CD4-positive, alpha-beta T cell (primary cell): ENCODE measurements around the gene ITPRIP. TPM values are rescaled to one million over a fixed set of nuclear protein-coding genes. Genes with fewer than 3 reads are reported as not detected.
A peak's percentile ranks its signal among the peaks of the same experiment; 100 is the strongest.

ENCODE experiments used
- ATAC-seq: fragments of 200-7000 bp; cut with Tn5 transposase; one replicate; pipeline ENCODE4 v1.10.0; 2022; ENCODE audit warnings: mild to moderate bottlenecking; ENCODE audit not compliant: poor library complexity
- CTCF ChIA-PET: fragments of 350-600 bp; sonication (Branson Sonifier 250); formaldehyde crosslinking; loops from one replicate; lab custom pipeline; 2021; ENCODE audit warnings: antibody characterized with exemption, inconsistent platforms; lab: Charles Lee
- POLR2A ChIA-PET: fragments of 350-600 bp; sonication (Branson Sonifier 250); formaldehyde crosslinking; loops from one replicate; lab custom pipeline; 2021; ENCODE audit warnings: antibody characterized with exemption, inconsistent platforms; lab: Charles Lee
- DNase-seq, 14 experiments: peaks; one replicate each; pipeline ENCODE4 v3.0.0-alpha.2; 2013 to 2020; ENCODE audit warnings: mixed read lengths in 2 of 14
- H3K27ac ChIP-seq, 2 donors: one replicate each; pipeline versions ENCODE4 v1.5.1 to v1.7.0; 2013; ENCODE audit warnings: low read length in 2 of 2, low read depth in 1 of 2, mild to moderate bottlenecking in 1 of 2
- H3K27me3 ChIP-seq, 2 experiments: 1 replicate in 1 of 2; 2 replicates in 1 of 2; pipeline versions ENCODE4 v1.6.1 to v1.7.0; 2013; ENCODE audit warnings: low read length in 2 of 2, control low read depth in 1 of 2, mild to moderate bottlenecking in 1 of 2, moderate library complexity in 1 of 2; ENCODE audit not compliant: insufficient read depth in 2 of 2, control insufficient read depth in 1 of 2
- H3K36me3 ChIP-seq: one replicate; pipeline ENCODE4 v1.6.1; 2013; ENCODE audit warnings: low read length, control low read depth; ENCODE audit not compliant: insufficient read depth
- H3K4me1 ChIP-seq: one replicate; pipeline ENCODE4 v1.6.1; 2013; ENCODE audit warnings: low read length, control low read depth; ENCODE audit not compliant: insufficient read depth
- H3K4me3 ChIP-seq: one replicate; pipeline ENCODE4 v1.5.1; 2013; ENCODE audit warnings: mild to moderate bottlenecking, low read length, moderate library complexity
- H3K9me3 ChIP-seq, 2 experiments: 1 replicate in 1 of 2; 2 replicates in 1 of 2; pipeline versions ENCODE4 v1.6.1 to v1.7.0; 2013; ENCODE audit warnings: low read length in 2 of 2, mild to moderate bottlenecking in 2 of 2, control low read depth in 1 of 2, moderate library complexity in 1 of 2; ENCODE audit not compliant: control insufficient read depth in 1 of 2, insufficient read depth in 1 of 2
- H3K27ac Mint-ChIP-seq: one replicate; pipeline ENCODE4 v1.8.0; 2020; ENCODE audit warnings: mixed read lengths
- H3K27me3 Mint-ChIP-seq: one replicate; pipeline ENCODE4 v1.8.0; 2021; ENCODE audit warnings: mixed read lengths
- H3K36me3 Mint-ChIP-seq: one replicate; pipeline ENCODE4 v1.8.0; 2021; ENCODE audit warnings: low read depth, mixed read lengths
- H3K4me1 Mint-ChIP-seq: one replicate; pipeline ENCODE4 v1.8.0; 2021; ENCODE audit warnings: low read depth, mixed read lengths
- H3K4me3 Mint-ChIP-seq: one replicate; pipeline ENCODE4 v1.8.0; 2020; ENCODE audit warnings: mild to moderate bottlenecking, mixed read lengths
- H3K9me3 Mint-ChIP-seq: one replicate; pipeline ENCODE4 v1.8.0; 2020; ENCODE audit warnings: mixed read lengths
- intact Hi-C, 2 experiments: fragments of 100-400 bp; cut with DNase I in 1 of 2; cut with micrococcal nuclease in 1 of 2; formaldehyde crosslinking; loops; one replicate each; pipeline versions ENCODE4 v1.15.1 to v1.9.0; 2023 to 2025; cut with DNase I, micrococcal nuclease
- total RNA-seq, 174 experiments: library from RNA in 2 of 174; stranded (reverse) in 2 of 174; gene quantifications; one replicate each; pipeline ENCODE4 v1.2.3 and lab custom pipeline; 2021 to 2026
- TF ChIP-seq, protein P1 (sequence below): fragments of 200-600 bp; IDR thresholded peaks from one replicate; pipeline ENCODE4 v1.8.0; 2022; ENCODE audit warnings: antibody characterized with exemption, mild to moderate bottlenecking

ITPRIP gene
- total RNA-seq, 2 experiments from 2014 or later = 127 to 133 TPM

DNA sequence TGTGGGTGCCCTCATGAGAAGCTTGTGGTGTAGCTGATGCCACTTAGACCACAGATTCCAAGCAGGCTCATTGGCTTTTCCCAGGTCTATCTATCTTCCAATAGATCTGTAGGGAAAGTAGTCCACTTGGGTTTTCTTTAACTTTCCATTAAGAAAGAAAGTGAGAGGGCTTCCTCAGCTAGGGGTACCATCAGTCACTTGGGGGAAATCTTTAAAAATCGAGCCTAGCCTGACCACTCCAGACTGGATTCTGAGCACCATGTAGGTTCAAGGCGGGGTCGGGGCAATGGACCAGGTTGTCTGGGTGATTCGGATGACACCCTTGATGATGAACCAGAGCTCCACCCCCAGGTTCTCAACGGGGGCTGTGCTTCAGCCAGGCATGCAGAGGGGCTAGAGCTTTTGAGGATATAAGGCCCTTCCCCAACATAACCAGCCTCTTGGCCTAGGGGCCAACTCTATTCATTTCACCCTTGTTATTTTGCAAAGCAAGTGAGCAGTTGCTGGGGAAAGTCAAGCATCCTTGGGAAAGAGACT is 27.0 kb downstream of the ITPRIP start:
- CTCF ChIA-PET = interaction anchor here (1.1 to 1.8 kb wide), 3 partner anchors 13 to 42 kb away, joined by 3 to 7 read pairs (median 3); partner anchors contain the start of genes CFAP58 and ITPRIP
- Mint-ChIP-seq H3K4me1 (peaks cover 61% of the 10 kb centered on the region), H3K27ac (peak overlapping the region; percentile 59), H3K36me3 (peaks cover 57% of the 10 kb centered on the region), H3K9me3 (no peaks in the 10 kb centered on the region), H3K27me3 (no peaks in the 10 kb centered on the region), H3K4me3 (no peak overlapping the region)
- peaks cover 52% of the 10 kb centered on the region for H3K4me1 ChIP-seq
- no peaks in the 10 kb centered on the region for H3K27me3 ChIP-seq
- peaks cover 57% of the 10 kb centered on the region for H3K36me3 ChIP-seq
- H3K9me3 ChIP-seq = no peaks in the 10 kb centered on the region
- H3K4me3 ChIP-seq = no peak overlapping the region
- ATAC-seq (no peak), DNase-seq (no peak)
- POLR2A ChIA-PET = interaction anchor here (1.1 to 1.4 kb wide), 2 partner anchors 10 to 27 kb away, joined by 3 to 6 read pairs; partner anchors contain the start of gene ITPRIP
- intact Hi-C loops = no loop called here
- TF ChIP-seq, protein P1, sequence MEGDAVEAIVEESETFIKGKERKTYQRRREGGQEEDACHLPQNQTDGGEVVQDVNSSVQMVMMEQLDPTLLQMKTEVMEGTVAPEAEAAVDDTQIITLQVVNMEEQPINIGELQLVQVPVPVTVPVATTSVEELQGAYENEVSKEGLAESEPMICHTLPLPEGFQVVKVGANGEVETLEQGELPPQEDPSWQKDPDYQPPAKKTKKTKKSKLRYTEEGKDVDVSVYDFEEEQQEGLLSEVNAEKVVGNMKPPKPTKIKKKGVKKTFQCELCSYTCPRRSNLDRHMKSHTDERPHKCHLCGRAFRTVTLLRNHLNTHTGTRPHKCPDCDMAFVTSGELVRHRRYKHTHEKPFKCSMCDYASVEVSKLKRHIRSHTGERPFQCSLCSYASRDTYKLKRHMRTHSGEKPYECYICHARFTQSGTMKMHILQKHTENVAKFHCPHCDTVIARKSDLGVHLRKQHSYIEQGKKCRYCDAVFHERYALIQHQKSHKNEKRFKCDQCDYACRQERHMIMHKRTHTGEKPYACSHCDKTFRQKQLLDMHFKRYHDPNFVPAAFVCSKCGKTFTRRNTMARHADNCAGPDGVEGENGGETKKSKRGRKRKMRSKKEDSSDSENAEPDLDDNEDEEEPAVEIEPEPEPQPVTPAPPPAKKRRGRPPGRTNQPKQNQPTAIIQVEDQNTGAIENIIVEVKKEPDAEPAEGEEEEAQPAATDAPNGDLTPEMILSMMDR = no peak
- H3K27ac ChIP-seq = no peak overlapping the region

DNA sequence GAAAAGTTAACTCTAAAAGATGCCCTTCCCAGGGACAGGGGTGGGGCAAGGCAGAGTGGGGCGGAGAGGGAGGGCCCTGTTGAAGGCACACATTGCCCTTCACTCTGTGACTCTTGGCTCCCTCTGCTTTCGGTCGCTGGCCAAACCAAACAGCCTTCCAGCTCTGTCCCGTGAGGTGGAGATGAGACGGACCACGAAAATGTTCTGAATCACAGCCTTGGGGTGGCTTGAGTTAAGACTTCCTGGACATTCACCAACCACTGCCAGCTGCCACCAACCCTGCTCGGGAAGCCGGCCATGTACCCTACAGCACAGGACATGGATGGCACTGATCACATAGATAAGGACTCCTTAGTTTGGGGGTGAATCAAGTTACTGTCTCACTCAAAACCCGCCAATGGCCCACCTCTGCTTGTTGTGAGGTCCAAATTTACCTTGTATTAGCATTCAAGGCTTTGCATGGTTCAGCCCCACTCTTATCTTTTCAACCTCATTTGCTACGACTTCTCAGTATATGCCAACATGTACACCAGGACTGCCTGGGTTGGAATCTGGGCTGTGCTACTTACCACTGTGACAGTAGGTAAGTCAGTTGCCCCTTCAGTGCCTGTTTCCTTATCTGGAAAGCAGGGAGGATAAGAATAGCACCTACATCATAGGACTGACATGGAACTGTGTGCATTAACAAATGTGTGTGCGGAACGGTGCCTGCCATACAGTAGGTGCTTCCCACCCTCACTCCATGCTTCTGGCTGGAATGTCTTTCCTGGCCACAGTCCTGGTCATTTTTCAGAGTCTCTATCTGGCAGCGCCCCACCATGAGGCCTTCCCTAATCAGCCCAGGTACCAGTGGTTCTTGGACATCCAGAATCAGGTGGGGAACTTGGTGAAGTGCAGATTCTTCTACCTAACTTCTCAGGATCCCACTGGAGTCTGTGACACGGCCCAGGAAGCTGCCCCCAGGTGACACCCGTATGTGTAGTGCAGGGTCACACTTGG is 28.0 kb downstream of the ITPRIP start:
- intact Hi-C loops = loop anchor here in 1 of 2 experiments (2.0 kb wide), 1 partner anchor 19 kb away; no protein-coding TSS in a partner anchor
- CTCF ChIA-PET = interaction anchor here (1.8 to 6.0 kb wide), 2 partner anchors 28 to 41 kb away, joined by 5 to 107 read pairs; partner anchors contain the start of genes CFAP58 and ITPRIP

More for the DNA sequence above, 28.0 kb downstream of the ITPRIP start:
- Mint-ChIP-seq H3K36me3 (peaks cover 55% of the 10 kb centered on the region), H3K4me1 (peaks cover 69% of the 10 kb centered on the region), H3K27me3 (no peaks in the 10 kb centered on the region), H3K9me3 (no peaks in the 10 kb centered on the region), H3K4me3 (peak overlapping the region; percentile 28), H3K27ac (peak overlapping the region; percentile 59)
- Histone ChIP-seq H3K36me3 (peaks cover 48% of the 10 kb centered on the region), H3K9me3 (no peaks in the 10 kb centered on the region), H3K27me3 (no peaks in the 10 kb centered on the region), H3K27ac (no peak overlapping the region), H3K4me1 (peaks cover 60% of the 10 kb centered on the region), H3K4me3 (no peak overlapping the region)
- TF ChIP-seq, protein P1 = no peak
- ATAC-seq = no peak
- POLR2A ChIA-PET = interaction anchor here (1.1 to 4.9 kb wide), 3 partner anchors 11 to 28 kb away, joined by 3 to 43 read pairs (median 6); partner anchors contain the start of gene ITPRIP
- DNase-seq = no peak
